K562 (cell line): Measurements from ENCODE around the gene RBM25. TPM values are rescaled to one million over a fixed set of nuclear protein-coding genes. Genes with fewer than 3 reads are reported as not detected.

Experiments used
- ATF1 ChIP-seq, 2 experiments: fragments of 450-650 bp in 1 of 2; IDR thresholded peaks; 2 replicates each; pipeline ENCODE4 v1.6.1; 2016; ENCODE audit warnings: missing compliant biosample characterization in 1 of 2, missing genetic modification characterization in 1 of 2
- CBFB ChIP-seq: sonication (generic); formaldehyde crosslinking; IDR thresholded peaks from 2 replicates; pipeline ENCODE4 v1.4.0; 2020; ENCODE audit warnings: mild to moderate bottlenecking, missing genetic modification reagents
- CHD1 ChIP-seq: fragments of 200-600 bp; sonication (generic); IDR thresholded peaks from one replicate; pipeline ENCODE4 v1.6.1; 2012; ENCODE audit warnings: mild to moderate bottlenecking, moderate library complexity, low read length, inconsistent platforms
- CHD2 ChIP-seq: IDR thresholded peaks from 2 replicates; pipeline ENCODE4 v1.6.1; 2011; ENCODE audit warnings: low read depth, low read length
- CREBBP ChIP-seq: IDR thresholded peaks from one replicate; pipeline ENCODE4 v1.6.1; 2012; ENCODE audit warnings: low read depth, mild to moderate bottlenecking, control low read depth, inconsistent platforms, low read length
- HDAC2 ChIP-seq: fragments of 450-650 bp; IDR thresholded peaks from 2 replicates; pipeline ENCODE4 v1.6.1; 2016; ENCODE audit warnings: mild to moderate bottlenecking
- MCM2 ChIP-seq: fragments of 450-650 bp; IDR thresholded peaks from 2 replicates; pipeline ENCODE4 v1.6.1; 2017; ENCODE audit warnings: low read depth, mild to moderate bottlenecking
- MLLT1 ChIP-seq, 2 experiments: fragments of 450-650 bp; IDR thresholded peaks; 2 replicates each; pipeline ENCODE4 v1.6.1; 2016
- NFIC ChIP-seq: fragments of 450-650 bp; IDR thresholded peaks from 2 replicates; pipeline ENCODE4 v1.6.1; 2017; ENCODE audit warnings: mild to moderate bottlenecking, inconsistent platforms
- NR2C2 ChIP-seq, 2 experiments: fragments of 200-800 bp in 1 of 2; sonication (Bioruptor generic) in 1 of 2; sonication (generic) in 1 of 2; formaldehyde crosslinking in 1 of 2; IDR thresholded peaks; 2 replicates each; pipeline versions ENCODE4 v1.6.1 to v1.8.0; 2016 to 2022; ENCODE audit warnings: mild to moderate bottlenecking in 1 of 2, missing compliant biosample characterization in 1 of 2, missing genetic modification characterization in 1 of 2, missing genetic modification reagents in 1 of 2
- RBFOX2 ChIP-seq: fragments of 200-400 bp; formaldehyde crosslinking; IDR thresholded peaks from 2 replicates; pipeline ENCODE4 v1.6.1; 2017; ENCODE audit warnings: low read depth, mild to moderate bottlenecking, low read length, moderate library complexity
- RBM39 ChIP-seq: fragments of 200-400 bp; formaldehyde crosslinking; optimal IDR thresholded peaks from 2 replicates; pipeline ENCODE3; 2018; ENCODE audit warnings: low read depth, low read length
- RCOR1 ChIP-seq, 2 experiments: IDR thresholded peaks; 2 replicates each; pipeline ENCODE4 v1.6.1; 2012; ENCODE audit warnings: low read depth in 2 of 2, low read length in 2 of 2, borderline replicate concordance in 1 of 2, improper control_type of control experiment in 1 of 2
- SFPQ ChIP-seq: fragments of 200-400 bp; formaldehyde crosslinking; IDR thresholded peaks from 2 replicates; pipeline ENCODE4 v1.6.1; 2017; ENCODE audit warnings: mild to moderate bottlenecking, low read depth, low read length, moderate library complexity
- SMARCB1 ChIP-seq: IDR thresholded peaks from 2 replicates; pipeline ENCODE4 v1.6.1; 2011; ENCODE audit warnings: improper control_type of control experiment, low read depth; ENCODE audit not compliant: insufficient read length
- TCFL5 ChIP-seq: fragments of 250-450 bp; sonication (Bioruptor Pico); conservative IDR thresholded peaks from 2 replicates; pipeline ENCODE4 v1.6.1; 2021; ENCODE audit warnings: mild to moderate bottlenecking, moderate library complexity, matching md5 sums
- TEAD4 ChIP-seq, 2 experiments: sonication (generic) in 1 of 2; formaldehyde crosslinking in 1 of 2; IDR thresholded peaks; 2 replicates each; pipeline versions ENCODE4 v1.6.1 to v1.8.0; 2012 to 2022; ENCODE audit warnings: borderline replicate concordance in 1 of 2, inconsistent platforms in 1 of 2, low read length in 1 of 2, mild to moderate bottlenecking in 1 of 2, missing genetic modification reagents in 1 of 2
- ZBED1 ChIP-seq: IDR thresholded peaks from 2 replicates; pipeline ENCODE4 v1.6.1; 2014
- ZNF12 ChIP-seq: sonication (generic); formaldehyde crosslinking; IDR thresholded peaks from 2 replicates; pipeline ENCODE4 v1.4.0; 2020; ENCODE audit warnings: mild to moderate bottlenecking, missing genetic modification reagents
- ZNF146 ChIP-seq: IDR thresholded peaks from one replicate; pipeline ENCODE4 v1.6.1; 2018; ENCODE audit warnings: missing compliant biosample characterization; ENCODE audit not compliant: unreplicated experiment
- ZNF518B ChIP-seq: fragments of 250-450 bp; sonication (Bioruptor Pico); IDR thresholded peaks from 2 replicates; pipeline ENCODE4 v1.5.0; 2021; ENCODE audit warnings: mild to moderate bottlenecking, moderate library complexity
- polyA plus RNA-seq, 8 experiments: library from polyadenylated mRNA; depleted of rRNA in 4 of 8; stranded (reverse) in 5 of 8; unstranded in 3 of 8; fragments of >200 nt; fragmentation: Nextera tagmentation in 2 of 8; fragmentation: Illumina TruSeq in 1 of 8; extraction: Ambion mirVana in 2 of 8; extraction: Trizol in 1 of 8; gene quantifications; 2 replicates each; pipeline versions ENCODE4 v1.2.1 to v1.2.3, GENCODE V29; 2011 to 2014; ENCODE audit warnings: inconsistent platforms in 1 of 8, missing spikeins in 1 of 8
- total RNA-seq, 7 experiments: library from RNA; depleted of rRNA in 6 of 7; stranded (reverse); fragments of >200 nt in 6 of 7; fragmentation: Illumina TruSeq in 2 of 7; extraction: Trizol in 2 of 7; gene quantifications; 2 replicates each; pipeline versions ENCODE4 v1.2.1 to v1.2.3, GENCODE V29; 2011 to 2021; ENCODE audit warnings: low replicate concordance in 1 of 7

RBM25 gene
- total and polyA plus RNA-seq, 9 of the 15 experiments (the other 6 are each of a cell fraction or from before 2014, with no cell fraction given) = 28.6 to 80.1 (median 48.1) TPM

GRCh38 chr14:73058224-73058921 lies at the start of gene RBM25 (continued):
- TF ChIP-seq ZNF518B (no peak), SMARCB1 (no peak), CHD2 (0 out of 2 replicates have a peak, but pooled peaks have one; percentile 10), ZBED1 (no peak), ZNF12 (CRISPR knock-in tag) (0 out of 2 replicates have a peak, but pooled peaks have one; percentile 44), ZNF146 (CRISPR knock-in tag) (no peak), RCOR1 (IDR thresholded peaks at IDR 0.05; ENCODE audit: borderline replicate concordance in 1 of 2, low read depth in 2 of 2, low read length in 2 of 2) (peak in 1 of 2 experiments; percentile 39; a peak in 1 of 4 replicates), CHD1 (no peak), MCM2 (no peak), CREBBP (no peak), RBFOX2 (peak; percentile 99), MLLT1 (IDR thresholded peaks at IDR 0.05) (0 out of 4 replicates have a peak, but pooled peaks of 1 of the 2 experiments have one; percentile 10), NR2C2 (CRISPR knock-in tag; IDR thresholded peaks at IDR 0.05) (peak; percentile 21; the same call in 1 of the 2 replicates), NR2C2 (tag; IDR thresholded peaks at IDR 0.05) (peak; percentile 96), ATF1 (CRISPR knock-in tag; IDR thresholded peaks at IDR 0.05) (no peak), ATF1 (tag; IDR thresholded peaks at IDR 0.05) (peak; percentile 86), TCFL5 (CRISPR knock-in tag) (no peak), RBM39 (peak; percentile 76), HDAC2 (no peak), NFIC (peak; percentile 60), CBFB (CRISPR knock-in tag) (no peak; the same call in 1 of the 2 replicates), SFPQ (no peak), TEAD4 (IDR thresholded peaks at IDR 0.05; ENCODE audit: low read length) (peak; percentile 69), TEAD4 (CRISPR knock-in tag; IDR thresholded peaks at IDR 0.05; ENCODE audit: borderline replicate concordance) (no peak)
